Smooth muscle cell (in vitro differentiated cells): ENCODE data around the gene MYCBPAP. TPM values are rescaled to one million over a fixed set of nuclear protein-coding genes. Genes with fewer than 3 reads are reported as not detected.
A peak's percentile ranks its signal among the peaks of the same experiment; 100 is the strongest.

Experiments
- DNase-seq: peaks from one replicate; lab custom pipeline; 2025; ENCODE audit not compliant: unreplicated experiment; lab: John Stamatoyannopoulos, UW
- H2AFZ ChIP-seq: fragments of 200-600 bp; sonication (generic); 2 replicates; pipeline ENCODE4 v1.6.0; 2016; ENCODE audit warnings: antibody characterized with exemption, low read depth, mild to moderate bottlenecking
- H3F3A ChIP-seq: fragments of 200-600 bp; sonication (generic); 2 replicates; pipeline ENCODE4 v1.6.0; 2017; ENCODE audit warnings: antibody characterized with exemption, low read depth
- H3K27ac ChIP-seq: fragments of 200-600 bp; sonication (generic); 2 replicates; pipeline ENCODE4 v1.5.1; 2016; ENCODE audit warnings: low read depth, mild to moderate bottlenecking
- H3K27me3 ChIP-seq: fragments of 200-600 bp; sonication (generic); 2 replicates; pipeline ENCODE4 v1.6.1; 2016; ENCODE audit warnings: low read depth, mild to moderate bottlenecking
- H3K36me3 ChIP-seq: fragments of 200-600 bp; sonication (generic); 2 replicates; pipeline ENCODE4 v1.5.1; 2016; ENCODE audit warnings: low read depth
- H3K4me1 ChIP-seq: fragments of 200-600 bp; sonication (generic); 2 replicates; pipeline ENCODE4 v1.5.1; 2016; ENCODE audit warnings: low read depth
- H3K4me2 ChIP-seq: fragments of 200-600 bp; sonication (generic); 2 replicates; pipeline ENCODE4 v1.6.0; 2016; ENCODE audit warnings: mild to moderate bottlenecking
- H3K4me3 ChIP-seq: fragments of 200-600 bp; sonication (generic); 2 replicates; pipeline ENCODE4 v1.5.1; 2016; ENCODE audit warnings: mild to moderate bottlenecking
- H3K79me2 ChIP-seq: fragments of 200-600 bp; sonication (generic); 2 replicates; pipeline ENCODE4 v1.6.0; 2016; ENCODE audit warnings: low read depth, mild to moderate bottlenecking
- H3K9ac ChIP-seq: fragments of 200-600 bp; sonication (generic); 2 replicates; pipeline ENCODE4 v1.6.0; 2016; ENCODE audit warnings: low read depth
- H3K9me3 ChIP-seq: fragments of 200-600 bp; sonication (generic); replicated peaks from 2 replicates; pipeline ENCODE4 v1.5.1; 2016; ENCODE audit warnings: low read depth
- H4K20me1 ChIP-seq: fragments of 200-600 bp; sonication (generic); 2 replicates; pipeline ENCODE4 v1.6.0; 2016; ENCODE audit warnings: low read depth
- WGBS: methylation state at CpG from one replicate; pipeline ENCODE4 v1.1.7; 2016; ENCODE audit warnings: low lambda C conversion rate; 5-methylcytosine and 5-hydroxymethylcytosine counted together
- polyA plus RNA-seq: library from polyadenylated mRNA; unstranded; fragments of >200 nt; fragmentation: Nextera tagmentation; extraction: Ambion mirVana; gene quantifications from 2 replicates; pipeline ENCODE4 v1.2.1, GENCODE V29; 2016
- total RNA-seq: library from RNA; depleted of rRNA; stranded (reverse); fragments of >200 nt; gene quantifications from 2 replicates; pipeline ENCODE4 v1.2.3, GENCODE V29; 2014
- TF ChIP-seq, protein P1 (sequence below): fragments of 200-600 bp; sonication (generic); IDR thresholded peaks from 2 replicates; pipeline ENCODE4 v1.5.1; 2017; ENCODE audit warnings: borderline replicate concordance, mild to moderate bottlenecking, antibody characterized with exemption; ENCODE audit not compliant: insufficient read depth, poor library complexity, severe bottlenecking

Gene MYCBPAP
- total and polyA plus RNA-seq, 2 experiments from 2014 or later, result 0.90 to 0.97 TPM

DNA sequence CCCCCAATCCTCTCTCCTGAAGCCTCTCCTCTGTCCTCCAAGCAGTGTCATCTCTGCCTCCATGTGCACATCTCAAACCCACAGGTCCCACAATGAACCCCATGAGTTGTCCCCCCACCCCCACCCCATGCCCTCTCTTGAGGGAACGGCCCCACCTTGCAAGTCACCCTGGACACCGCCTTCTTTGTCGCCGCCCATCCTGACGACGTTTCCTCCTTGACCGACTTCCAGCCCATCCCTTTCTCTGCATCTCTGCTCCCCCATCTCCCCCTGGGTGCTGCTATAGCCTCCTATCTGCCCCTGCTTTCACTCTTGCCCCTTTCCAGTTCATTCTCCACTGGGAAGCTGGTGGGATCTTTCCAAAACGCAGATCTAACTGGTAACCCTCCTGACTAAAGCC is 37.1 kb downstream of the MYCBPAP start:
- 82% methylated on average over 7 of the region's 8 CpGs for WGBS
- no peak for DNase-seq
- no peak overlapping the region for H3K4me3 ChIP-seq
- H3K79me2 ChIP-seq, result no peaks in the 10 kb centered on the region
- no peak overlapping the region for H3K9ac ChIP-seq
- no peaks in the 10 kb centered on the region for H4K20me1 ChIP-seq
- H2AFZ ChIP-seq, result no peak overlapping the region
- no peaks in the 10 kb centered on the region for H3K9me3 ChIP-seq
- no peak overlapping the region for H3K4me2 ChIP-seq
- no peaks in the 10 kb centered on the region for H3F3A ChIP-seq
- H3K27me3 ChIP-seq, result no peaks in the 10 kb centered on the region
- H3K4me1 ChIP-seq, result peaks cover 19% of the 10 kb centered on the region
- TF ChIP-seq, protein P1, sequence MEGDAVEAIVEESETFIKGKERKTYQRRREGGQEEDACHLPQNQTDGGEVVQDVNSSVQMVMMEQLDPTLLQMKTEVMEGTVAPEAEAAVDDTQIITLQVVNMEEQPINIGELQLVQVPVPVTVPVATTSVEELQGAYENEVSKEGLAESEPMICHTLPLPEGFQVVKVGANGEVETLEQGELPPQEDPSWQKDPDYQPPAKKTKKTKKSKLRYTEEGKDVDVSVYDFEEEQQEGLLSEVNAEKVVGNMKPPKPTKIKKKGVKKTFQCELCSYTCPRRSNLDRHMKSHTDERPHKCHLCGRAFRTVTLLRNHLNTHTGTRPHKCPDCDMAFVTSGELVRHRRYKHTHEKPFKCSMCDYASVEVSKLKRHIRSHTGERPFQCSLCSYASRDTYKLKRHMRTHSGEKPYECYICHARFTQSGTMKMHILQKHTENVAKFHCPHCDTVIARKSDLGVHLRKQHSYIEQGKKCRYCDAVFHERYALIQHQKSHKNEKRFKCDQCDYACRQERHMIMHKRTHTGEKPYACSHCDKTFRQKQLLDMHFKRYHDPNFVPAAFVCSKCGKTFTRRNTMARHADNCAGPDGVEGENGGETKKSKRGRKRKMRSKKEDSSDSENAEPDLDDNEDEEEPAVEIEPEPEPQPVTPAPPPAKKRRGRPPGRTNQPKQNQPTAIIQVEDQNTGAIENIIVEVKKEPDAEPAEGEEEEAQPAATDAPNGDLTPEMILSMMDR, result no peak
- H3K36me3 ChIP-seq, result no peaks in the 10 kb centered on the region
- no peak overlapping the region for H3K27ac ChIP-seq

- Histone ChIP-seq H3K4me2 (peak overlapping the region; percentile 90), H3F3A (no peaks in the 10 kb centered on the region), H3K36me3 (no peaks in the 10 kb centered on the region), H2AFZ (no peak overlapping the region), H3K9ac (no peak overlapping the region), H3K27me3 (no peaks in the 10 kb centered on the region), H3K27ac (no peak overlapping the region), H3K4me3 (peak overlapping the region; percentile 54), H3K4me1 (peaks cover 13% of the 10 kb centered on the region), H3K79me2 (no peaks in the 10 kb centered on the region), H3K9me3 (no peaks in the 10 kb centered on the region), H4K20me1 (no peaks in the 10 kb centered on the region)
- DNase-seq, result no peak
- TF ChIP-seq, protein P1, result no peak
- WGBS, result 49% methylated on average over 4 of the region's 4 CpGs
Observed at GRCh38 chr17:50546701-50547034, 38.4 kb downstream of the MYCBPAP start.

- Histone ChIP-seq H3K9ac (peak within 1 kb of the TSS; percentile 5), H3K27me3 (no peaks in the 10 kb centered on the region), H2AFZ (peak within 1 kb of the TSS; percentile 72), H3K27ac (no peak within 1 kb of the TSS), H3K4me3 (peak within 1 kb of the TSS; percentile 54), H3K4me2 (peak within 1 kb of the TSS; percentile 90), H3K79me2 (no peaks in the 10 kb centered on the region), H3K9me3 (no peaks in the 10 kb centered on the region), H3F3A (no peaks in the 10 kb centered on the region), H4K20me1 (no peaks in the 10 kb centered on the region), H3K4me1 (peaks cover 13% of the 10 kb centered on the region), H3K36me3 (no peaks in the 10 kb centered on the region)
- WGBS, result 4% methylated on average over 31 of the region's 42 CpGs
- TF ChIP-seq, protein P1, result peak; percentile 93
- DNase-seq, result peak; percentile 61
Observed at GRCh38 chr17:50547035-50547735, 38.9 kb downstream of the MYCBPAP start, which contains the start of gene SPATA20. SPATA20 (plus strand) TSS chr17:50547174; CDS start chr17:50547209, 35 bp downstream.

- Histone ChIP-seq H3K4me3 (peak overlapping the region; percentile 54), H2AFZ (no peak overlapping the region), H3K9ac (no peak overlapping the region), H3K27me3 (no peaks in the 10 kb centered on the region), H3K79me2 (no peaks in the 10 kb centered on the region), H4K20me1 (no peaks in the 10 kb centered on the region), H3F3A (no peaks in the 10 kb centered on the region), H3K9me3 (no peaks in the 10 kb centered on the region), H3K4me2 (peak overlapping the region; percentile 90), H3K27ac (no peak overlapping the region), H3K4me1 (peaks cover 8% of the 10 kb centered on the region), H3K36me3 (no peaks in the 10 kb centered on the region)
- WGBS, result 73% methylated on average over 5 of the region's 5 CpGs
- TF ChIP-seq, protein P1, result no peak
- no peak for DNase-seq
Observed at GRCh38 chr17:50547736-50548083, 39.5 kb downstream of the MYCBPAP start.
